ENCODE measurements around the gene EIF4G1. TPM values are rescaled to one million over a fixed set of nuclear protein-coding genes. Genes with fewer than 3 reads are reported as not detected.

EIF4G1 gene
- total and polyA plus RNA-seq, 7 experiments from 2014 or later, result 19.1 to 341 (median 206) TPM

GRCh38 chr3:184328516-184328915 is 14.1 kb downstream of the EIF4G1 start:
- ChIA-PET CTCF (no interaction called here), POLR2A (no interaction called here)
- H3K4me3 ChIP-seq (ENCODE audit: low read length), result no peak overlapping the region
- ATAC-seq (no peak), DNase-seq (no peak)
- Mint-ChIP-seq H3K36me3 (peaks cover 22 to 75% (median 43%) of the 10 kb centered on the region in 5 donors), H3K27ac (peak overlapping the region in 1 of 9 donors; percentile 74), H3K9me3 (no peaks in the 10 kb centered on the region), H3K4me3 (peak overlapping the region in 1 of 10 donors; percentile 71), H3K27me3 (no peaks in the 10 kb centered on the region), H3K4me1 (peaks cover 0 to 19% (median 3%) of the 10 kb centered on the region in 7 donors)
- H3K36me3 ChIP-seq (ENCODE audit: control insufficient read depth in 2 of 3, insufficient read depth in 3 of 3, low read length in 3 of 3), result peaks cover 45 to 97% (median 54%) of the 10 kb centered on the region in 3 experiments
- H3K4me1 ChIP-seq (ENCODE audit: control insufficient read depth in 2 of 2, insufficient read depth in 2 of 2, low read length in 2 of 2), result no peaks in the 10 kb centered on the region
- H3K27me3 ChIP-seq (ENCODE audit: control insufficient read depth in 2 of 2, insufficient read depth in 2 of 2, low read length in 2 of 2), result no peaks in the 10 kb centered on the region
- H3K27ac ChIP-seq (ENCODE audit: low read depth, low read length), result no peak overlapping the region
- intact Hi-C loops (cut with micrococcal nuclease), result no loop called here
- no peaks in the 10 kb centered on the region for H3K9me3 ChIP-seq (ENCODE audit: control insufficient read depth in 2 of 3, low read length in 3 of 3)

GRCh38 chr3:184332370-184333090 is 18.1 kb downstream of the EIF4G1 start:
- Mint-ChIP-seq H3K4me3 (peak overlapping the region in 2 of 10 donors; percentile 8 to 12), H3K36me3 (peaks cover 8 to 43% (median 18%) of the 10 kb centered on the region in 5 donors), H3K9me3 (peaks cover 0 to 3% (median 0%) of the 10 kb centered on the region in 11 donors), H3K4me1 (peaks cover 7 to 47% (median 13%) of the 10 kb centered on the region in 7 donors), H3K27ac (peak overlapping the region in 8 of 9 donors; percentile 45 to 99 (median 82)), H3K27me3 (no peaks in the 10 kb centered on the region)
- no peaks in the 10 kb centered on the region for H3K9me3 ChIP-seq (ENCODE audit: control insufficient read depth in 2 of 3, low read length in 3 of 3)
- peaks cover 8 to 10% of the 10 kb centered on the region in 2 donors for H3K4me1 ChIP-seq (ENCODE audit: control insufficient read depth in 2 of 2, insufficient read depth in 2 of 2, low read length in 2 of 2)
- H3K27me3 ChIP-seq (ENCODE audit: control insufficient read depth in 2 of 2, insufficient read depth in 2 of 2, low read length in 2 of 2), result no peaks in the 10 kb centered on the region
- ChIA-PET POLR2A (no interaction called here), CTCF (no interaction called here)
- DNase-seq (no peak), ATAC-seq (no peak)
- H3K4me3 ChIP-seq (ENCODE audit: low read length), result no peak overlapping the region
- H3K27ac ChIP-seq (ENCODE audit: low read depth, low read length), result peak overlapping the region; percentile 37
- peaks cover 20 to 71% (median 35%) of the 10 kb centered on the region in 3 experiments for H3K36me3 ChIP-seq (ENCODE audit: control insufficient read depth in 2 of 3, insufficient read depth in 3 of 3, low read length in 3 of 3)
- intact Hi-C loops (cut with micrococcal nuclease), result no loop called here

- H3K9me3 ChIP-seq (ENCODE audit: control insufficient read depth in 2 of 3, low read length in 3 of 3), result no peaks in the 10 kb centered on the region
- peaks cover 14 to 52% (median 19%) of the 10 kb centered on the region in 7 donors for H3K4me1 Mint-ChIP-seq
- peaks cover 8 to 36% (median 18%) of the 10 kb centered on the region in 5 donors for H3K36me3 Mint-ChIP-seq
- ChIA-PET CTCF (no interaction called here), POLR2A (no interaction called here)
- ATAC-seq (no peak), DNase-seq (no peak)
- H3K27me3 ChIP-seq (ENCODE audit: control insufficient read depth in 2 of 2, insufficient read depth in 2 of 2, low read length in 2 of 2), result no peaks in the 10 kb centered on the region
- peak overlapping the region; percentile 96 for H3K27ac ChIP-seq (ENCODE audit: low read depth, low read length)
- peak overlapping the region in 1 of 10 donors; percentile 8 for H3K4me3 Mint-ChIP-seq
- H3K9me3 Mint-ChIP-seq, result peaks cover 0 to 3% (median 0%) of the 10 kb centered on the region in 11 donors
- H3K27me3 Mint-ChIP-seq, result no peaks in the 10 kb centered on the region
- intact Hi-C loops (cut with micrococcal nuclease), result no loop called here
- peaks cover 19 to 65% (median 30%) of the 10 kb centered on the region in 3 experiments for H3K36me3 ChIP-seq (ENCODE audit: control insufficient read depth in 2 of 3, insufficient read depth in 3 of 3, low read length in 3 of 3)
- H3K4me3 ChIP-seq (ENCODE audit: low read length), result no peak overlapping the region
- peak overlapping the region; percentile 52 to 99 (median 89) for H3K27ac Mint-ChIP-seq
- peaks cover 8 to 10% of the 10 kb centered on the region in 2 donors for H3K4me1 ChIP-seq (ENCODE audit: control insufficient read depth in 2 of 2, insufficient read depth in 2 of 2, low read length in 2 of 2)
Observed at GRCh38 chr3:184333190-184333589, 18.8 kb downstream of the EIF4G1 start.

GRCh38 chr3:184333700-184334099 is 19.3 kb downstream of the EIF4G1 start:
- peaks cover 8 to 10% of the 10 kb centered on the region in 2 donors for H3K4me1 ChIP-seq (ENCODE audit: control insufficient read depth in 2 of 2, insufficient read depth in 2 of 2, low read length in 2 of 2)
- intact Hi-C loops (cut with micrococcal nuclease), result no loop called here
- Mint-ChIP-seq H3K36me3 (peaks cover 8 to 31% (median 14%) of the 10 kb centered on the region in 5 donors), H3K27ac (peak overlapping the region; percentile 73 to 99 (median 89)), H3K9me3 (peaks cover 0 to 3% (median 0%) of the 10 kb centered on the region in 11 donors), H3K4me3 (peak overlapping the region in 3 of 10 donors; percentile 1 to 76 (median 72)), H3K4me1 (peaks cover 16 to 52% (median 19%) of the 10 kb centered on the region in 7 donors), H3K27me3 (no peaks in the 10 kb centered on the region)
- ChIA-PET CTCF (no interaction called here), POLR2A (interaction anchor here (0.6 kb wide), 1 partner anchor 34 kb away, joined by 3 read pairs; no protein-coding TSS in a partner anchor)
- no peaks in the 10 kb centered on the region for H3K27me3 ChIP-seq (ENCODE audit: control insufficient read depth in 2 of 2, insufficient read depth in 2 of 2, low read length in 2 of 2)
- H3K27ac ChIP-seq (ENCODE audit: low read depth, low read length), result peak overlapping the region; percentile 96
- H3K9me3 ChIP-seq (ENCODE audit: control insufficient read depth in 2 of 3, low read length in 3 of 3), result no peaks in the 10 kb centered on the region
- H3K36me3 ChIP-seq (ENCODE audit: control insufficient read depth in 2 of 3, insufficient read depth in 3 of 3, low read length in 3 of 3), result peaks cover 14 to 60% (median 25%) of the 10 kb centered on the region in 3 experiments
- ATAC-seq (no peak), DNase-seq (no peak)
- H3K4me3 ChIP-seq (ENCODE audit: low read length), result no peak overlapping the region

GRCh38 chr3:184334470-184335158 is 20.2 kb downstream of the EIF4G1 start:
- ChIA-PET POLR2A (no interaction called here), CTCF (no interaction called here)
- no peak overlapping the region for H3K4me3 ChIP-seq (ENCODE audit: low read length)
- peak overlapping the region; percentile 73 to 99 (median 91) for H3K27ac Mint-ChIP-seq
- ATAC-seq, result peak; percentile 26
- H3K27me3 ChIP-seq (ENCODE audit: control insufficient read depth in 2 of 2, insufficient read depth in 2 of 2, low read length in 2 of 2), result no peaks in the 10 kb centered on the region
- H3K27ac ChIP-seq (ENCODE audit: low read depth, low read length), result peak overlapping the region; percentile 96
- peaks cover 16 to 52% (median 19%) of the 10 kb centered on the region in 7 donors for H3K4me1 Mint-ChIP-seq
- no peaks in the 10 kb centered on the region for H3K27me3 Mint-ChIP-seq
- peaks cover 8 to 10% of the 10 kb centered on the region in 2 donors for H3K4me1 ChIP-seq (ENCODE audit: control insufficient read depth in 2 of 2, insufficient read depth in 2 of 2, low read length in 2 of 2)
- intact Hi-C loops (cut with micrococcal nuclease), result loop anchor here (1.0 kb wide), 4 partner anchors 20 to 85 kb away; partner anchors contain the start of genes EIF4G1 (in 2 of the 2), PSMD2 (in 2 of the 2) and EEF1AKMT4 (in 1 of the 2)
- H3K9me3 Mint-ChIP-seq, result peaks cover 0 to 3% (median 0%) of the 10 kb centered on the region in 11 donors
- peaks cover 3 to 23% (median 7%) of the 10 kb centered on the region in 5 donors for H3K36me3 Mint-ChIP-seq
- peak in 2 of 9 donors; percentile 37 to 43 for DNase-seq
- H3K36me3 ChIP-seq (ENCODE audit: control insufficient read depth in 2 of 3, insufficient read depth in 3 of 3, low read length in 3 of 3), result peaks cover 9 to 51% (median 16%) of the 10 kb centered on the region in 3 experiments
- peak overlapping the region in 7 of 10 donors; percentile 13 to 76 (median 42) for H3K4me3 Mint-ChIP-seq
- no peaks in the 10 kb centered on the region for H3K9me3 ChIP-seq (ENCODE audit: control insufficient read depth in 2 of 3, low read length in 3 of 3)

GRCh38 chr3:184335291-184335660 is 20.9 kb downstream of the EIF4G1 start:
- Histone ChIP-seq H3K4me3 (ENCODE audit: low read length) (peak overlapping the region; percentile 66), H3K27ac (ENCODE audit: low read depth, low read length) (peak overlapping the region; percentile 96), H3K27me3 (ENCODE audit: control insufficient read depth in 2 of 2, insufficient read depth in 2 of 2, low read length in 2 of 2) (no peaks in the 10 kb centered on the region), H3K9me3 (ENCODE audit: control insufficient read depth in 2 of 3, low read length in 3 of 3) (no peaks in the 10 kb centered on the region), H3K4me1 (ENCODE audit: control insufficient read depth in 2 of 2, insufficient read depth in 2 of 2, low read length in 2 of 2) (peaks cover 8 to 10% of the 10 kb centered on the region in 2 donors), H3K36me3 (ENCODE audit: control insufficient read depth in 2 of 3, insufficient read depth in 3 of 3, low read length in 3 of 3) (peaks cover 9 to 45% (median 13%) of the 10 kb centered on the region in 3 experiments)
- Mint-ChIP-seq H3K9me3 (peaks cover 0 to 3% (median 0%) of the 10 kb centered on the region in 11 donors), H3K4me1 (peaks cover 16 to 52% (median 19%) of the 10 kb centered on the region in 7 donors), H3K27me3 (no peaks in the 10 kb centered on the region), H3K36me3 (peaks cover 0 to 21% (median 5%) of the 10 kb centered on the region in 5 donors), H3K27ac (peak overlapping the region; percentile 62 to 99 (median 96)), H3K4me3 (peak overlapping the region; percentile 79 to 96 (median 92))
- no peak for DNase-seq
- CTCF ChIA-PET, result no interaction called here
- ATAC-seq, result peak; percentile 3
- intact Hi-C loops (cut with micrococcal nuclease), result loop anchor here (1.0 kb wide), 4 partner anchors 21 to 86 kb away; partner anchors contain the start of genes EIF4G1 (in 2 of the 2), PSMD2 (in 2 of the 2) and EEF1AKMT4 (in 1 of the 2)
- POLR2A ChIA-PET, result interaction anchor here (1.0 kb wide), 1 partner anchor 25 kb away, joined by 3 read pairs; no protein-coding TSS in a partner anchor
